CD1c-positive myeloid dendritic cell (primary cell): ENCODE results near the gene GRAMD1B.

Source experiments
- DNase-seq: peaks from one replicate; pipeline ENCODE4 v3.0.0-alpha.2; 2016; ENCODE audit errors: extremely low spot score

Gene GRAMD1B

DNA sequence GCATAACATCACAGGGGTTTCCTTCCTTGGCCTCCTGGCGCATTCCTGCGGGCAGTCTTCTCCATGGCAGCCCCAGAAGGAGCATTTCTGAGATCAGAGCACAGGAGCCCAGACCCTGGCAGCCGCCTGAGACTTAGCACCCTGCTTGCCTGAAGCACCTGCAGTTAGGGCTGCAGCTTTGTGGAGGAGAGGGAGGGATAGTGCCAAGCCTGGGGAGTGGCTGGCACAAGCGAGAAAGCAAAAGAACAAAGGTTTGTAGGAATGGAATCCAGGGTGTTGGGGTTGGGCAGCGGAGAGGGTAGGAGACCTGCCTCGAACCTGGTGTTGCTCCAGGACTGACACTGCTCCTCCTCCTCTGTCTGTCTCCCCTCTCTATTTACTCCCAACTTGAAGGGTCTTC lies 157.5 kb downstream of the GRAMD1B start:
- no peak for DNase-seq

DNA sequence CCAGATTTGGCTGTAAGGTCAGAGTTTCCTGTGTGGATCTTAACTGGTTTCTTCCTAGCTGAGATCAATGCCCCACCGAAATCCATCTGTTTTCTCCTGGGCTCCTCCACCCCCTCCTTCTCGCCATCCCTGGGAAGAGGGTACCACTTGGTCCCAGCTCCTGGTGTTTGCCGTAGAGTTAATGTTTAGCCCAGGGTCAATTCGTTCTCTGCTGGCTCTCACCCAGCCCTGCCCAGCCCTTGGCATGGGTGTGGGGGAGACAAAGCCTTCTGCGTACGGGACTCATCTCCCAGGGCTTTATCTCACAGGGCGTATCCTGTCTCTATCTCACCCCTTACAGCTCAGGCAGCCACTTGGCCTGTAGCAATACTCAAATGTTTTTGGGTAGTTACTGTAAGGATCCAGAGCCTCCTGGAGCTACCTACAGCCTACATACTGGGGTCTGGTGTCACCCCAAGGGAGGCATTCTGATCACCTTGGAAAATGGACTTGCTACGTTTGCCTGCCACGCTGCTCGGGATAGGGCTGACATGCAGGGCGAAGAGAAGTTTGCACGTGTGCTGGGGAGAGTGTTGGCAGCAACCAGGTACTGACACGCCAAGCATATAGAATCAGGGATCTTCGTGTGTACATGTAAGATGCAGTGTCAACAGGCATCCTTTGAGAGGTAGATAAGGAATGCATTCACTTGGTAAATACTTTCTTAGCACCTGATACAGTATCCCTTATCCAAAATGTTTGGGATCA lies 158.2 kb downstream of the GRAMD1B start:
- DNase-seq: no peak

DNA sequence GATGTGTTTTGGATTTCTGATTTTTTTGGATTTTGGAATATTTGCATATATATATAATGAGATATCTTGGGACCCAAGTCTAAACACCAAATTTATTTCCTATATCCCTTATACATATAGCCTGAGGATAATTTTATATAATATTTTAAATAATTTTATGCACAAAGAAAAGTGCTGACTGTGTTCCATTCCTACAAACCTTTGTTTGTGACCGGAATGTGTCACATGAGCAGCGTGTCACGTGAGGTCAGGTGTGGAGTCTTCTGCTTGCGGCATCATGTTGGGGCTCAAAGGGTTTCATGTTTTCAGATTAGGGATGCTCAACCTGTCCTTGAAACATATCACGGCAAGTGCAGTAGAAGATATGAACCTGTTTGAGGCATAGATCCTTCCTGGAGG lies 158.8 kb downstream of the GRAMD1B start:
- no peak for DNase-seq

- no peak for DNase-seq
Measured at GRCh38 chr11:123590296-123590912, 160.3 kb downstream of the GRAMD1B start.

- no peak for DNase-seq
Measured at GRCh38 chr11:123593570-123593969, 163.5 kb downstream of the GRAMD1B start.

DNA sequence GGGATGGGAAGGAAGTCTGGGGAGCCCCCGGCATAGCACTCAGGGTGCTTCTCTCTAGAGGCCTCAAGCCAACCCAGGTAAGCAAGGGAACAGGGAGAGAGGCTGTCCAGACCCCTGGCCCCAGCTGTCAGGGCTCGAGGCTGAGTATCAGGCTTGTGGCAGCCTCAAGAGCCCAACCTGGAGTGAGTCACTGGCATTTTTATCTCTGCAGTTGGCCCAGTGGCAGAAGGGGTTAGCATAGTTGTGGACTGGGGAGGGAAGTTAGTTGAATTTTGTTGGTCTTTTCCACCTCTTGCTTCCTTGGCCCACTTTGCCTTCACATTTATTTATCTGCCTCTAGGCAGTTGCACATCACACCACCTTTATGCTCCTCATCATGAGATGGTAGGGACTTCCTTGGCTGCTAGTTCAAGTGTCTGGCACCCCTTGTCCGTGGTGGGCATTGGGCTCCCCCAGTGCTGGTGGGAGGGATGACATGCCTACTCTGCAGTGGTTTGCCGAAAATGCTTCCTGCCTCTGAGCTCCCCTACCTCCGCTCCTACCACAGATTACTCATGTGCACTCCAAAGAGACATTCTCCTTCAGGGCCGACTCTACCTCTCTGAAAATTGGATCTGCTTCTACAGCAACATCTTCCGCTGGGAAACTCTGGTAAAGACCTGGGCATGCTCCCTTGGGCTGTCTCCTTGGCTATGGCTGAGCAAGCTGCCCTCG lies 164.3 kb downstream of the GRAMD1B start:
- no peak for DNase-seq

DNA sequence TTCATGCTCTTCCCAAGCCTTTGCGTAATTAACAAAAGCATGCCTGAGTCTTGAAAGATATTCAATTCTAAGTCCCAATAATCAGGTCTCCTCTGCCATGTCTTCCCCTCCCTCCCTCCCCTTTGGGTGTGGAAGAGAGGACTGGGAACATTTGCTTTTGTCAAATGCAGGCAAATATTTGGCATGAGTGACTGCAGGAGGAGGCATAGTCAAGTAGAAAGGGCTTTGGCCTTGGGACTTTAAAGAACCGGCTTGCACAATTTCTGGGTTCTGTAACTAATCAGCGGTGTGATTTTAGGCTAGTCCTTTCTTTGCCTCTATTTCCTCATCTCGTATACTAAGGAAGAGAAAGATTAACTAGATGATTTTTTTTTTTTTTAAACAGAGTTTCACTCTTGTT lies 164.9 kb downstream of the GRAMD1B start:
- no peak for DNase-seq

DNA sequence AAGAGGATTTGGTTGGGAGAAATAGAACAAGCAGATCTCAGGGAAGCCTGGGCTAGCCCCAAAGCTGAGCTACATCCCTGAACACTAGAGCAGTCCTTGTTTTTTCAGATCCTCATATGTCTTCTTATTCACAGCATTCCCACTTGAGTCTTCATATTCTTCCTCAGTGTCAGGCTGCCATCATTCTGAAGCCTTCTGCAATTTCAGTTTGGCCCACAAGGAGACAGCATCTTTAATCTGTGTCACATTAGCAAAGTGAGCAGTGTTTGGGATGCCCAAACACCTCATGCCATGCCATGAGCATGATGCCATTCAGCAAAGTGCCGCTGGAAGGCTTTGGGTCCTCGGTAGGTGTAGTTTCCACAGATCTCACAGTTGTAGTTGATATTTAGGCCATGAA lies 167.8 kb downstream of the GRAMD1B start:
- no peak for DNase-seq

DNA sequence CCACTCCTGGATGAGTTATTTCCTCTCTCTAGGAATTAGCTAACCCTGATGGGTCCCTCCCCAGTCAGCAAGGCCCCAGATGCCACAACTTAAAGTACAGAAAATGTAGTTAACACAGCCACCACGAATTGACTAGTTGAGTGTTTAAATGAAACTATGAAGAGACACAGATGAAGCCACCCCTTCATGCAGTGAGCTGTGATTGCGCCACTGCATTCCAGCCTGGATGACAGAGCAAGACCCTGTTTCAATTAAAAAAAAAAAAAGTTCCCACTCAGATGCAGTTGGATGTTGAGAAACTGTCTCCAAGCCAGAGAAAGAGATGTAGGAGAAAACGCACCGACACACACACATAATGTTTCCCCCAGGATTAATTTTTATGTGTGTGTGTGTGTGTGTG lies 171.1 kb downstream of the GRAMD1B start:
- DNase-seq: no peak

DNA sequence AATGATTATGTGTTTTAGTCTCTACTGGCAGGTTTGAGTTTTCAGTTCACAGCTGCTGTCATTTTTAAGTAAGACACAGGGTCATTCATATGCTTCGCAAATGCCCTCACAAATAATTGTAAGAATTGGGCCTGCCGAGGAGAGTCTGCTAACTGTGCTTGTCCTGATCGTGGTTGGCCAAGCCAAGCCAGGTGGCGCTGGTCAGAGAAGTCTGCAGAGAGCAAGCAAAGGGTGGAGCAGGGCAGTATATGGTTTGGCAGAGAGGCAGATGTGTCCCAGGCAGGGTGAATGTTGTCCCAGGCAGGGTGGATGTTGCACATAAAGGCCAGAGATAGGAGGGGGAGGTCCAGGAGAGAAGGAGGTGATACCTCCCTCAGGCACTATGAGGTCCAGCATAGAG lies 171.7 kb downstream of the GRAMD1B start:
- no peak for DNase-seq

GRCh38 chr11:123603666-123604065 lies 173.6 kb downstream of the GRAMD1B start:
- peak; percentile 34 for DNase-seq

- DNase-seq: no peak
Measured at GRCh38 chr11:123607781-123608180, 177.7 kb downstream of the GRAMD1B start.

- no peak for DNase-seq
Measured at GRCh38 chr11:123608371-123608770, 178.3 kb downstream of the GRAMD1B start.

GRCh38 chr11:123608945-123609344 lies 178.9 kb downstream of the GRAMD1B start:
- DNase-seq: no peak

DNA sequence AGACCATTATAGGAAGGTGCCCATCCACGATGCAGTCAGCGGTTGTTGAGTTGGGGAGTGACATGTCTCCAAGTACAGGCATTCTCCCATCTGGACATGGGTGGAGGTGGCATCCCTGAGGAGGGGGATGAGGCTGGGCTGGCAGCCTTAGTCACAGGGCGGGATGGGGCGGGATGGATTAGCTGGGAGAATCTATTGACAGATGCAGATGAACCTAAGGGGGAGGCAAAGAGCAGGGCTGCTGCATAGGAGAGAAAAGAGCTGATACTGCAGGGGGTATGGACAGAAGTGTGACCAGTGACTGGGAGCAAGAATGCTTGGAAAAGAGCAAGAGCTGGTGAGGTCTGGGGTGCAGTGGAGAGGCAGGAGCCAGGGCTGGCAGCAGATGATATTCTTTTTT lies 181.6 kb downstream of the GRAMD1B start:
- DNase-seq: no peak

GRCh38 chr11:123616505-123617198 lies 186.6 kb downstream of the GRAMD1B start:
- no peak for DNase-seq

GRCh38 chr11:123622576-123622975 lies 192.5 kb downstream of the GRAMD1B start:
- DNase-seq: no peak

DNA sequence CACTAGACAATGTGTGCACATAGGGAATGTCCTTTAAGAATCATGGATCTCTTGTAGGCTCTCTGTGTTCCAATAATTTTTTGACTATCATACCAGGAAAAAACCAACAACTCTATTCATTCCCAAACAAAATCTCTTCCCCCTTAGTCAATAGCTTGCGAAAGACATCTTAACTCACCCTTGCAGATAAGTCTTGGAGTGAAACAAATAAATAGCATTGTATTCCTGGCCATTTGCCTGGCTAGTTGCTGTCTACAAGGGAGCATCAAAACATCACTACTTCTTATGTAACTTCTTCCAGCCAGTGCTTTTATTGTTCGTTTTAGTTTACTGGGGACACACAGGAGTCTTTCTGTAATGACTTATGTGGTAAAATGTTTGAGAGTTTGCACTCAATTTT lies 194.9 kb downstream of the GRAMD1B start:
- no peak for DNase-seq

DNA sequence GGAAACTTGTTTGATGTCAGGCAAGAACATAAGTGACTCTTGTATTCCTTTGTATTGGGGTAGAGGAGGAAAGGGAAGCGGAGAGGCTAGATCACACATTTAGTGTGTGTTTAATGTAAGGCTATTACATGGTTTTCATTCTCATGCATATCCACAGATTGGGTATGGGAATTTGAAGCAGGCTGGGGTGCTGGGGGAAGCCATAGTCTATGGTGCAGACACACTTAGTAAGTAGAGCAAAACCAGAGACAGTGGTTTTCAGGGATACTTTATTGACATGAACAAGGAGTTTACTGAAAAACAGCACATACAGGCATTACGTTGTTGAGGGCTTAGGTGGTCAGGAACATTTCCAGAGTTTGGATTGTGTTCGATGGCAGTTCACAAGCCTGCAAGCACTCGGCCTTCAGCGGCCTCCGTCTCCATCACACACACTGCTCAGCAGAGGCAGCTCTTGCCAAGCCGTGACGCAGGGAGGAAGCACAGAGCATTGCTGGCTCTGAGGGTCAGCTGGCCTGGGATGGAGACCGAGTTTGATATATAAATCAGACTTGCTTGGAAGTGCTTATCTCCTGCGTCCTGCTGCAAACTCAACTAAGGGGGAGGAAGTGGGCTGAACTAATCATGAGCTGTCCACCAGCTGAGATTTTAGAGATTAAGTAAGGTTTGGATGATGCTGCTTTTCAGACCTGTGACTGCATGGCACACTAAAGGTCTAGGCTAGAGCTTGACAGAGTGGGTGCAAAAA lies 199.0 kb downstream of the GRAMD1B start:
- DNase-seq: no peak

- no peak for DNase-seq
Measured at GRCh38 chr11:123630126-123630608, 200.1 kb downstream of the GRAMD1B start.

DNA sequence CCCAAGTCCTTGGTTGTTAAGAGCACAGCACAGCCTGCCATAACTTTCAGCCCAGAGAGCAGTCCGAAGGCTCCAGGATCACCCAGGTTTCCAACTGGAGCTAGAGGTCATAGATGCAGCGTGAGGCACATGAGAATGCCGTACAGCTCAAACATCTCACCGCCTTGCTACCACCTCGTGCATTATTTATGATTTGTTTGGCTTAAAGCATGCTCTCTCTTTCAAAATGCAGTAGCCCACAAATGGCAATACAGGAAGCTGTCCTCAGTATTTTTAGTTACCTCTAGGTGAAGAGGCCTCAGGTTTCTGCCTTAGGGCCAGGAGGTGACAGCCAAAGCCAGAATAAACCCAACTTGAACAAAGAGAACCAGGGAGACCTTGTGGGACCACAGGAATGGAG lies 210.0 kb downstream of the GRAMD1B start:
- no peak for DNase-seq
